Measurements from ENCODE around the gene ABCB1. TPM values are rescaled to one million over a fixed set of nuclear protein-coding genes. Genes with fewer than 3 reads are reported as not detected.

ABCB1 gene
- total and polyA plus RNA-seq, 2 of the 8 experiments (the other 6 are each of a cell fraction or from before 2014, with no cell fraction given), result 0.51 to 1.2 TPM

- Histone ChIP-seq H3K79me2 (ENCODE audit: control insufficient read depth in 1 of 2, insufficient read depth in 2 of 2, low read length in 2 of 2) (no peaks in the 10 kb centered on the region), H2BK20ac (ENCODE audit: low read length) (no peak overlapping the region), H3K56ac (replicated peaks; ENCODE audit: insufficient read length, low read depth, low read length) (no peak overlapping the region), H2AFZ (ENCODE audit: low read length) (no peak overlapping the region), H3K4me2 (ENCODE audit: insufficient read depth in 1 of 2, low read depth in 2 of 2, low read length in 2 of 2) (no peak overlapping the region), H2BK5ac (ENCODE audit: low read depth, low read length) (no peak overlapping the region), H3K4me1 (replicated peaks in 1 of 4; ENCODE audit: control insufficient read depth in 3 of 4, insufficient read depth in 4 of 4, low read length in 3 of 4) (no peaks in the 10 kb centered on the region; a peak in 2 of 7 replicates), H3K79me1 (ENCODE audit: low read depth, low read length) (no peaks in the 10 kb centered on the region), H3K23ac (ENCODE audit: insufficient read length) (no peak overlapping the region), H4K91ac (replicated peaks; ENCODE audit: insufficient read length, low read length) (no peak overlapping the region), H2AK5ac (ENCODE audit: low read depth, low read length) (no peak overlapping the region), H3K4me3 (ENCODE audit: extremely low read depth in 1 of 4, insufficient read depth in 2 of 4, low read depth in 3 of 4, low read length in 4 of 4) (no peak overlapping the region), H3K23me2 (ENCODE audit: low read depth, low read length) (no peaks in the 10 kb centered on the region), H3K27me3 (replicated peaks in 1 of 4; ENCODE audit: control insufficient read depth in 3 of 4, extremely low read depth in 1 of 4, insufficient read depth in 3 of 4, low read length in 3 of 4) (0 out of 7 replicates have a peak, but pooled peaks cover 0 to 2% (median 0%) of the 10 kb centered on the region in 4 experiments), H4K8ac (ENCODE audit: extremely low read depth, insufficient read depth, low read length) (no peak overlapping the region), H3K36me3 (ENCODE audit: control insufficient read depth in 2 of 4, insufficient read depth in 4 of 4, low read length in 3 of 4) (no peaks in the 10 kb centered on the region), H4K5ac (ENCODE audit: insufficient read length, low read depth, low read length) (no peak overlapping the region), H3K4ac (replicated peaks; ENCODE audit: insufficient read length, low read depth, low read length) (no peak overlapping the region), H3K9ac (replicated peaks in 1 of 4; ENCODE audit: extremely low read depth in 1 of 4, low read depth in 3 of 4, low read length in 3 of 4) (no peak overlapping the region), H2BK120ac (replicated peaks; ENCODE audit: low read depth, low read length) (no peak overlapping the region), H2BK15ac (ENCODE audit: low read length) (no peak overlapping the region), H3K14ac (ENCODE audit: insufficient read length) (no peak overlapping the region), H3K9me3 (ENCODE audit: insufficient read depth in 2 of 2, low read depth in 1 of 2, low read length in 1 of 2) (no peaks in the 10 kb centered on the region), H2BK12ac (ENCODE audit: low read depth, low read length) (no peak overlapping the region), H4K20me1 (replicated peaks in 1 of 2; ENCODE audit: control insufficient read depth in 1 of 2, insufficient read depth in 2 of 2, low read length in 2 of 2) (no peaks in the 10 kb centered on the region), H3K27ac (ENCODE audit: low read depth, low read length) (no peak overlapping the region), H3K18ac (ENCODE audit: extremely low read depth, low read length) (no peak overlapping the region)
- DNase-seq (ENCODE audit: low read depth in 1 of 2, low spot score in 2 of 2) (no peak), FAIRE-seq (no peak)
- CTCF ChIA-PET (ENCODE audit: partially characterized antibody), result no interaction called here
- POLR2A ChIA-PET (ENCODE audit: partially characterized antibody), result no interaction called here
- WGBS, 2 experiments (ENCODE audit: extremely low coverage in 1 of 2, insufficient coverage in 1 of 2, insufficient read length in 1 of 2, insufficient replicate concordance in 2 of 2, low coverage in 1 of 2, low lambda C conversion rate in 2 of 2, missing lambda C conversion rate in 1 of 2), result 91% methylated on average over 3 of the region's 3 CpGs; no CpG with 5 or more reads in 1 of the 2 experiments
- TF ChIP-seq USF2 (IDR thresholded peaks at IDR 0.05; ENCODE audit: low read length) (no peak), MAFK (IDR thresholded peaks at IDR 0.05; ENCODE audit: low read depth, low read length) (no peak), ATF3 (IDR thresholded peaks at IDR 0.05; ENCODE audit: insufficient read depth, low read depth, low read length) (no peak), SAP30 (IDR thresholded peaks at IDR 0.05; ENCODE audit: insufficient read depth, insufficient replicate concordance, low read length) (no peak), HDAC6 (IDR thresholded peaks at IDR 0.05; ENCODE audit: low read depth, low read length) (no peak), YY1 (IDR thresholded peaks at IDR 0.05; ENCODE audit: low read depth, low read length) (no peak)
Observed at GRCh38 chr7:87482115-87482514, 118.6 kb downstream of the ABCB1 start.
